Measurements from ENCODE around the gene SNAP29.

DNA sequence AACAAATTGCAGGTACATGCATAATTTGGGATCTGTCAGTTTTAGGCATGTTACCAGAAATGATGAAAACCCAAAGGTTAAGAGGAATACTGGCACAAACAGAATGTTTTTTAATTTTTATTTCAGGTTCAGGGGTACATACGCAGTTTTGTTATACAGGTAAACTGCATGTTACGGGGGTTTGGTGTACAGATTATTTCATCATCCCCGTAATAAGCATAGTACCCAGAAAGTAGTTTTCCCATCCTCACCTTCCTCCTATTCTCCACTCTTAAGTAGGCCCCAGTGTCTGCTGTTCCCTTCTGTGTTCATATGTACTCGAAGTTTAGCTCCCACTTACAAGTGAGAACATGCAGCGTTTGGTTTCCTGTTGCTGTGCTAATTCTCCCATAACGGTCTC is 33.2 kb upstream of the SNAP29 start:
- TF ChIP-seq, protein P1, sequence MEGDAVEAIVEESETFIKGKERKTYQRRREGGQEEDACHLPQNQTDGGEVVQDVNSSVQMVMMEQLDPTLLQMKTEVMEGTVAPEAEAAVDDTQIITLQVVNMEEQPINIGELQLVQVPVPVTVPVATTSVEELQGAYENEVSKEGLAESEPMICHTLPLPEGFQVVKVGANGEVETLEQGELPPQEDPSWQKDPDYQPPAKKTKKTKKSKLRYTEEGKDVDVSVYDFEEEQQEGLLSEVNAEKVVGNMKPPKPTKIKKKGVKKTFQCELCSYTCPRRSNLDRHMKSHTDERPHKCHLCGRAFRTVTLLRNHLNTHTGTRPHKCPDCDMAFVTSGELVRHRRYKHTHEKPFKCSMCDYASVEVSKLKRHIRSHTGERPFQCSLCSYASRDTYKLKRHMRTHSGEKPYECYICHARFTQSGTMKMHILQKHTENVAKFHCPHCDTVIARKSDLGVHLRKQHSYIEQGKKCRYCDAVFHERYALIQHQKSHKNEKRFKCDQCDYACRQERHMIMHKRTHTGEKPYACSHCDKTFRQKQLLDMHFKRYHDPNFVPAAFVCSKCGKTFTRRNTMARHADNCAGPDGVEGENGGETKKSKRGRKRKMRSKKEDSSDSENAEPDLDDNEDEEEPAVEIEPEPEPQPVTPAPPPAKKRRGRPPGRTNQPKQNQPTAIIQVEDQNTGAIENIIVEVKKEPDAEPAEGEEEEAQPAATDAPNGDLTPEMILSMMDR (IDR thresholded peaks at IDR 0.05): no peak
- TF ChIP-seq POLR2A (IDR thresholded peaks at IDR 0.05): no peak

All from transverse colon (tissue), 3 donors.